Endodermal cell (in vitro differentiated cells): ENCODE measurements around the gene VPS50. TPM values are rescaled to one million over a fixed set of nuclear protein-coding genes. Genes with fewer than 3 reads are reported as not detected.

Experiments
- DNase-seq: peaks from one replicate; pipeline ENCODE4 v3.0.0-alpha.2; 2017
- H3K27ac ChIP-seq: 2 replicates; pipeline ENCODE4 v1.5.1; 2013; ENCODE audit warnings: mild to moderate bottlenecking, low read depth, low read length, moderate library complexity
- H3K27me3 ChIP-seq: 2 replicates; pipeline ENCODE4 v1.6.1; 2013; ENCODE audit warnings: mild to moderate bottlenecking, low read length, moderate library complexity; ENCODE audit not compliant: insufficient read depth, control insufficient read depth, poor library complexity, severe bottlenecking
- H3K36me3 ChIP-seq: 2 replicates; pipeline ENCODE4 v1.7.0; 2013; ENCODE audit warnings: mild to moderate bottlenecking, low read length, moderate library complexity; ENCODE audit not compliant: control insufficient read depth, insufficient read depth
- H3K4me1 ChIP-seq: one replicate; pipeline ENCODE4 v1.7.0; 2013; ENCODE audit warnings: low read length; ENCODE audit not compliant: control insufficient read depth, insufficient read depth
- H3K4me3 ChIP-seq: 2 replicates; pipeline ENCODE4 v1.5.1; 2013; ENCODE audit warnings: mild to moderate bottlenecking, low read length, moderate library complexity
- H3K9ac ChIP-seq: 2 replicates; pipeline ENCODE4 v1.6.1; 2013; ENCODE audit warnings: mild to moderate bottlenecking, low read length, moderate library complexity; ENCODE audit not compliant: poor library complexity, severe bottlenecking; ENCODE audit errors: extremely low read depth
- H3K9me3 ChIP-seq: 2 replicates; pipeline ENCODE4 v1.6.1; 2013; ENCODE audit warnings: mild to moderate bottlenecking, low read length, moderate library complexity; ENCODE audit not compliant: control insufficient read depth
- H3K27ac Mint-ChIP-seq: 2 replicates; pipeline ENCODE4 v1.8.0; 2020; ENCODE audit warnings: mixed read lengths
- H3K27me3 Mint-ChIP-seq: 2 replicates; pipeline ENCODE4 v1.8.0; 2021; ENCODE audit warnings: mild to moderate bottlenecking, mixed read lengths; ENCODE audit not compliant: insufficient read depth
- H3K36me3 Mint-ChIP-seq: 2 replicates; pipeline ENCODE4 v1.8.0; 2020; ENCODE audit warnings: low read depth, mixed read lengths
- H3K4me1 Mint-ChIP-seq: 2 replicates; pipeline ENCODE4 v1.8.0; 2020; ENCODE audit warnings: mixed read lengths
- H3K4me3 Mint-ChIP-seq: 2 replicates; pipeline ENCODE4 v1.8.0; 2020; ENCODE audit warnings: mild to moderate bottlenecking, moderate library complexity, mixed read lengths
- H3K9me3 Mint-ChIP-seq: 2 replicates; pipeline ENCODE4 v1.8.0; 2020; ENCODE audit warnings: mild to moderate bottlenecking, mixed read lengths
- WGBS, 2 experiments: methylation state at CpG; one replicate each; pipeline versions ENCODE4 v1.1.5 to v1.1.7; 2013; ENCODE audit warnings: missing lambda C conversion rate in 2 of 2, mixed read lengths in 1 of 2; ENCODE audit not compliant: insufficient coverage in 1 of 2, insufficient read length in 1 of 2; 5-methylcytosine and 5-hydroxymethylcytosine counted together
- total RNA-seq, 2 donors: library from RNA; stranded (reverse); fragmentation: NEBNext Ultra II Directional in 1 of 2; extraction: Animal tissue kit (Norgen Biotek cat#: 25700) in 1 of 2; gene quantifications; 2 replicates in 1 of 2; 3 replicates in 1 of 2; pipeline ENCODE4 v1.2.1, GENCODE V29; 2021
- TF ChIP-seq, protein P1 (sequence below): fragments of 200-600 bp; sonication (generic); conservative IDR thresholded peaks from 2 replicates; pipeline ENCODE4 v1.5.0; 2021; ENCODE audit warnings: antibody characterized with exemption, mild to moderate bottlenecking

Gene VPS50
- total RNA-seq, 2 donors from 2014 or later = 13.3 to 14.9 TPM

GRCh38 chr7:93188870-93189634, 43.1 kb upstream of the VPS50 start:
- Mint-ChIP-seq H3K27me3 (peaks cover 55% of the 10 kb centered on the region), H3K27ac (no peak overlapping the region), H3K4me1 (no peaks in the 10 kb centered on the region), H3K4me3 (no peak overlapping the region), H3K9me3 (no peaks in the 10 kb centered on the region), H3K36me3 (no peaks in the 10 kb centered on the region)
- Histone ChIP-seq H3K9ac (no peak overlapping the region), H3K27me3 (peaks cover 99% of the 10 kb centered on the region), H3K4me1 (no peaks in the 10 kb centered on the region), H3K9me3 (no peaks in the 10 kb centered on the region), H3K4me3 (no peak overlapping the region), H3K36me3 (no peaks in the 10 kb centered on the region), H3K27ac (no peak overlapping the region)
- WGBS, 2 experiments = 80 to 87% methylated on average over 1 to 6 of the region's 6 CpGs
- TF ChIP-seq, protein P1, sequence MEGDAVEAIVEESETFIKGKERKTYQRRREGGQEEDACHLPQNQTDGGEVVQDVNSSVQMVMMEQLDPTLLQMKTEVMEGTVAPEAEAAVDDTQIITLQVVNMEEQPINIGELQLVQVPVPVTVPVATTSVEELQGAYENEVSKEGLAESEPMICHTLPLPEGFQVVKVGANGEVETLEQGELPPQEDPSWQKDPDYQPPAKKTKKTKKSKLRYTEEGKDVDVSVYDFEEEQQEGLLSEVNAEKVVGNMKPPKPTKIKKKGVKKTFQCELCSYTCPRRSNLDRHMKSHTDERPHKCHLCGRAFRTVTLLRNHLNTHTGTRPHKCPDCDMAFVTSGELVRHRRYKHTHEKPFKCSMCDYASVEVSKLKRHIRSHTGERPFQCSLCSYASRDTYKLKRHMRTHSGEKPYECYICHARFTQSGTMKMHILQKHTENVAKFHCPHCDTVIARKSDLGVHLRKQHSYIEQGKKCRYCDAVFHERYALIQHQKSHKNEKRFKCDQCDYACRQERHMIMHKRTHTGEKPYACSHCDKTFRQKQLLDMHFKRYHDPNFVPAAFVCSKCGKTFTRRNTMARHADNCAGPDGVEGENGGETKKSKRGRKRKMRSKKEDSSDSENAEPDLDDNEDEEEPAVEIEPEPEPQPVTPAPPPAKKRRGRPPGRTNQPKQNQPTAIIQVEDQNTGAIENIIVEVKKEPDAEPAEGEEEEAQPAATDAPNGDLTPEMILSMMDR = no peak
- DNase-seq = no peak

GRCh38 chr7:93194386-93194785, 37.8 kb upstream of the VPS50 start:
- H3K27me3 Mint-ChIP-seq = peaks cover 41% of the 10 kb centered on the region
- Histone ChIP-seq H3K9ac (no peak overlapping the region), H3K9me3 (no peaks in the 10 kb centered on the region), H3K27me3 (peaks cover 70% of the 10 kb centered on the region), H3K27ac (no peak overlapping the region), H3K4me1 (no peaks in the 10 kb centered on the region), H3K36me3 (no peaks in the 10 kb centered on the region), H3K4me3 (no peak overlapping the region)
- H3K36me3 Mint-ChIP-seq = no peaks in the 10 kb centered on the region
- WGBS, 2 experiments = 78 to 100% methylated on average over 1 to 3 of the region's 3 CpGs
- TF ChIP-seq, protein P1 = no peak
- no peak overlapping the region for H3K27ac Mint-ChIP-seq
- no peak overlapping the region for H3K4me3 Mint-ChIP-seq
- no peak for DNase-seq
- no peaks in the 10 kb centered on the region for H3K4me1 Mint-ChIP-seq
- H3K9me3 Mint-ChIP-seq = no peaks in the 10 kb centered on the region

DNA sequence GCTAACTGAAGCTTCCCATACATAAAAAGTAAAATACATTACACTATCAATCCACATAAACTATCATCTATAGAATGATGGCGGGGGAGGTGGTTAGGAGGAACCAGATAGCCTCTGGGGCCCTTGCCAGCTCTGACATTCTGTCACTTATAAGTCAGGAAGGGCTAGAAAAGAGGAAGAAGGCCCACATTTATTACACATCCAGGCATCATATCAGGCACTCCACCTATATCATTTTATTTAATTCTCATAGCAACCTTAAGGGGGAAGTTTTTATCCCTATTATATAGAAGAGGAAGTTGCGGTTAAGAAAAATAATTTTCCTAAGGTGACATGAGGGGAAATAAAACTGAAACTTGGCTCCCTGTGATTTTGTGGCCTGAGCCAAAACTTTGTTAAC, 35.8 kb upstream of the VPS50 start:
- H3K9ac ChIP-seq = no peak overlapping the region
- TF ChIP-seq, protein P1 = no peak
- Mint-ChIP-seq H3K27ac (no peak overlapping the region), H3K36me3 (no peaks in the 10 kb centered on the region), H3K4me3 (no peak overlapping the region), H3K9me3 (no peaks in the 10 kb centered on the region), H3K4me1 (no peaks in the 10 kb centered on the region), H3K27me3 (peaks cover 35% of the 10 kb centered on the region)
- DNase-seq = no peak
- H3K4me1 ChIP-seq = no peaks in the 10 kb centered on the region
- H3K4me3 ChIP-seq = no peak overlapping the region
- H3K27me3 ChIP-seq = peaks cover 68% of the 10 kb centered on the region
- H3K27ac ChIP-seq = no peak overlapping the region
- H3K36me3 ChIP-seq = no peaks in the 10 kb centered on the region
- 71% methylated on average over 2 of the region's 2 CpGs; no CpG with 5 or more reads in 1 of the 2 experiments for WGBS, 2 experiments
- H3K9me3 ChIP-seq = no peaks in the 10 kb centered on the region
